IPS-15b (cell line): Measurements from ENCODE around the gene RPA3.

Experiments used
- H3K27me3 ChIP-seq: one replicate; pipeline ENCODE4 v1.6.1; 2013; ENCODE audit warnings: low read length; ENCODE audit not compliant: control insufficient read depth, insufficient read depth
- H3K36me3 ChIP-seq: one replicate; pipeline ENCODE4 v1.6.1; 2013; ENCODE audit warnings: low read length; ENCODE audit not compliant: control insufficient read depth, insufficient read depth
- H3K4me1 ChIP-seq: one replicate; pipeline ENCODE4 v1.6.1; 2013; ENCODE audit warnings: mild to moderate bottlenecking, low read length; ENCODE audit not compliant: control insufficient read depth, insufficient read depth
- H3K4me3 ChIP-seq: one replicate; pipeline ENCODE4 v1.5.1; 2013; ENCODE audit warnings: low read depth, low read length
- H3K9ac ChIP-seq: one replicate; pipeline ENCODE4 v1.6.1; 2013; ENCODE audit warnings: low read depth, mild to moderate bottlenecking, low read length
- H3K9me3 ChIP-seq: one replicate; pipeline ENCODE4 v1.6.1; 2013; ENCODE audit warnings: mild to moderate bottlenecking, low read length; ENCODE audit not compliant: control insufficient read depth, insufficient read depth

The RPA3 gene

GRCh38 chr7:7703427-7703826 is 15.0 kb downstream of the RPA3 start:
- no peak overlapping the region for H3K9ac ChIP-seq
- H3K4me1 ChIP-seq, result peaks cover 11% of the 10 kb centered on the region
- no peak overlapping the region for H3K4me3 ChIP-seq
- H3K27me3 ChIP-seq, result no peaks in the 10 kb centered on the region
- H3K9me3 ChIP-seq, result no peaks in the 10 kb centered on the region
- no peaks in the 10 kb centered on the region for H3K36me3 ChIP-seq

GRCh38 chr7:7702826-7703225 is 15.6 kb downstream of the RPA3 start:
- Histone ChIP-seq H3K27me3 (no peaks in the 10 kb centered on the region), H3K4me1 (peaks cover 6% of the 10 kb centered on the region), H3K4me3 (no peak overlapping the region), H3K36me3 (no peaks in the 10 kb centered on the region), H3K9ac (no peak overlapping the region), H3K9me3 (no peaks in the 10 kb centered on the region)

GRCh38 chr7:7701527-7701926 is 16.9 kb downstream of the RPA3 start:
- Histone ChIP-seq H3K9ac (no peak overlapping the region), H3K4me3 (no peak overlapping the region), H3K4me1 (peaks cover 2% of the 10 kb centered on the region), H3K9me3 (no peaks in the 10 kb centered on the region), H3K27me3 (no peaks in the 10 kb centered on the region), H3K36me3 (no peaks in the 10 kb centered on the region)

- H3K4me3 ChIP-seq, result no peak overlapping the region
- no peak overlapping the region for H3K9ac ChIP-seq
- H3K27me3 ChIP-seq, result no peaks in the 10 kb centered on the region
- no peaks in the 10 kb centered on the region for H3K36me3 ChIP-seq
- H3K9me3 ChIP-seq, result no peaks in the 10 kb centered on the region
- no peaks in the 10 kb centered on the region for H3K4me1 ChIP-seq
Measured at GRCh38 chr7:7699970-7700369, 18.4 kb downstream of the RPA3 start.

GRCh38 chr7:7699380-7699779 is 19.0 kb downstream of the RPA3 start:
- H3K4me3 ChIP-seq, result no peak overlapping the region
- H3K9ac ChIP-seq, result no peak overlapping the region
- no peaks in the 10 kb centered on the region for H3K27me3 ChIP-seq
- H3K36me3 ChIP-seq, result no peaks in the 10 kb centered on the region
- no peaks in the 10 kb centered on the region for H3K4me1 ChIP-seq
- H3K9me3 ChIP-seq, result no peaks in the 10 kb centered on the region

GRCh38 chr7:7698930-7699329 is 19.5 kb downstream of the RPA3 start:
- Histone ChIP-seq H3K36me3 (no peaks in the 10 kb centered on the region), H3K4me1 (no peaks in the 10 kb centered on the region), H3K9me3 (no peaks in the 10 kb centered on the region), H3K4me3 (no peak overlapping the region), H3K9ac (no peak overlapping the region), H3K27me3 (no peaks in the 10 kb centered on the region)

- Histone ChIP-seq H3K27me3 (no peaks in the 10 kb centered on the region), H3K9ac (no peak overlapping the region), H3K9me3 (no peaks in the 10 kb centered on the region), H3K4me1 (no peaks in the 10 kb centered on the region), H3K4me3 (no peak overlapping the region), H3K36me3 (no peaks in the 10 kb centered on the region)
Measured at GRCh38 chr7:7696458-7697119, 21.8 kb downstream of the RPA3 start.

- no peaks in the 10 kb centered on the region for H3K9me3 ChIP-seq
- H3K4me3 ChIP-seq, result no peak overlapping the region
- no peaks in the 10 kb centered on the region for H3K4me1 ChIP-seq
- H3K9ac ChIP-seq, result no peak overlapping the region
- no peaks in the 10 kb centered on the region for H3K27me3 ChIP-seq
- H3K36me3 ChIP-seq, result no peaks in the 10 kb centered on the region
Measured at GRCh38 chr7:7695111-7695817, 23.1 kb downstream of the RPA3 start.

GRCh38 chr7:7694542-7694941 is 23.9 kb downstream of the RPA3 start:
- Histone ChIP-seq H3K9ac (no peak overlapping the region), H3K4me1 (no peaks in the 10 kb centered on the region), H3K36me3 (no peaks in the 10 kb centered on the region), H3K9me3 (no peaks in the 10 kb centered on the region), H3K27me3 (no peaks in the 10 kb centered on the region), H3K4me3 (no peak overlapping the region)

- H3K36me3 ChIP-seq, result no peaks in the 10 kb centered on the region
- no peaks in the 10 kb centered on the region for H3K27me3 ChIP-seq
- no peak overlapping the region for H3K9ac ChIP-seq
- H3K4me1 ChIP-seq, result no peaks in the 10 kb centered on the region
- no peaks in the 10 kb centered on the region for H3K9me3 ChIP-seq
- no peak overlapping the region for H3K4me3 ChIP-seq
Measured at GRCh38 chr7:7693881-7694280, 24.5 kb downstream of the RPA3 start.

GRCh38 chr7:7688956-7689355 is 29.5 kb downstream of the RPA3 start:
- no peak overlapping the region for H3K9ac ChIP-seq
- H3K4me3 ChIP-seq, result no peak overlapping the region
- H3K9me3 ChIP-seq, result no peaks in the 10 kb centered on the region
- H3K27me3 ChIP-seq, result no peaks in the 10 kb centered on the region
- H3K4me1 ChIP-seq, result no peaks in the 10 kb centered on the region
- no peaks in the 10 kb centered on the region for H3K36me3 ChIP-seq

GRCh38 chr7:7688310-7688709 is 30.1 kb downstream of the RPA3 start:
- no peaks in the 10 kb centered on the region for H3K36me3 ChIP-seq
- H3K27me3 ChIP-seq, result no peaks in the 10 kb centered on the region
- H3K9me3 ChIP-seq, result no peaks in the 10 kb centered on the region
- H3K4me1 ChIP-seq, result no peaks in the 10 kb centered on the region
- no peak overlapping the region for H3K9ac ChIP-seq
- H3K4me3 ChIP-seq, result no peak overlapping the region
